NK-92 (cell line): ENCODE results near the gene RAB3GAP2.
"Not testable (repeated sequence)": the region's sequence is repeated elsewhere in the genome, so short reads cannot be mapped to it uniquely, and the experiment has no call there.

Source experiments
- DNase-seq: peaks from one replicate; lab custom pipeline; 2025; ENCODE audit not compliant: unreplicated experiment; lab: John Stamatoyannopoulos, UW

RAB3GAP2 gene

DNA sequence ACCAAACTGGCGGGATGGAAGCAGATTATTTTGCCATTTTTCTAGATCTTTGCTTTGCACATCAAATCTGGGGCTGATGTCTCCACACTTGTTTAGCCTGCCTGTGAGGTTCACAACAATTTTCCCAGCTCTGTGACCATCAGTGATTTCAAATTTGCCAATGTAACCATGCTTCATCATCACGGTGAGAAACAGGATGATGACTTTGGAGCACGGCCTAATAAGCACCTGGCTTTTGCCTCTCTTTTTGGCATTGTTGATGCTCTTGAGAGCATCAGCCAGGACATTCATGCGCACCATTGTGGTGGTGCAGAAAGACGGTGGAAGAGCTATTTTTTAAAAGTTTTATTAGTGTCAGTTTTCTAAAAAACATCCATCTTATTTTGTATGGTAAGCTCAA lies 128.2 kb downstream of the RAB3GAP2 start:
- DNase-seq, result no peak

DNA sequence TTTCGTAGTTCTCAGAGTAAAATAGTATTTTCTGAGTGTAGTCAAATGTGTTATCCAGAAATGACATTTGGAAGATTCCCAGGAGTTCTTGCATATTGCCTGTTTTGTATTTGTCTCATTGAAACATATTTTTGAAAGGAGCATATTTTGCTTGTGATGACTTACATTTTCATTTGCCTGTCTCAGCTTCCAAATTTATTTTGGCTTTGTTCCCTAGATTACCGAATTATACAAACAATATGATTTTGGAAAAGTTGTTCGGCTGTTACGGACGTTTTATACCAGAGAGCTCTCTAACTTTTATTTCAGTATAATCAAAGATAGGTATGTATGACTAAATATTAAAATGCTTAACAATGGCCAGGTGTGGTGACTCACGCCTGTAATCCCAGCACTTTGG lies 132.3 kb downstream of the RAB3GAP2 start:
- no peak for DNase-seq

DNA sequence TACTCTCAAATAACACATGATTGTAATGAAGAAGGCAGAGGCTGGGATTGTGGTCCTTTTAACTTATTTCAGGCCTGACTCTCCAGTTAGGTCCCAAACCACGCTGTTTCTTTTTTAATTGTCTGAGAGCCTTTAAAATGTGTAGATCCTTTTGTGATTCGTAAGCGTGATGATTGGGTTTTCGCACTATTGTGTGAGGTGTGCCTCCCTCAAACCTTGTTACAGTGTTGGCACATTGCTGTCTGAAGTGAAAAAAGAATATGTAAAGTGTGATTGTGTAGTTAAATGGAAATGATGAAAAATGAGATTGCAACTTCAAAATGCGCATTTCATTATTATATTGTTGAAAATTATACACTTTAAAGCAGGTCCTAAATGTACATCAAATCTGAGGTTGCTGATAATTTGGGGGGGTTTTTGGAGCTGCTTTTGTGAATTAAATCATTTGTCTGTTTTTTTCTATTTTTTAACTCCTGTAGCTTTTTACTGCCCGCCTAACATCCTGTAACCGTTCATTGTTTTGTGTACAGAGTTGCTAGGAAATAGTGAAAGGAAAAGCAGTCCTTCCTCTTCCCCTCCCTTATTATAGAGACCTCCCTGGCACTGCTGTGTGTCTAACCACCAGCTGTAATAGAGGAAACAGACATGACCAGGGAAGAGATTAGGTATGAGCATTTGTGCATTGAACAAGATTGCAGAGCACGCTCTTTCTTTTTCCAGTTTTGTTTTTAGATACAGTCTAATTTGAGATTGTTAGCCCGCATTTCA lies 135.1 kb downstream of the RAB3GAP2 start:
- no peak for DNase-seq

DNA sequence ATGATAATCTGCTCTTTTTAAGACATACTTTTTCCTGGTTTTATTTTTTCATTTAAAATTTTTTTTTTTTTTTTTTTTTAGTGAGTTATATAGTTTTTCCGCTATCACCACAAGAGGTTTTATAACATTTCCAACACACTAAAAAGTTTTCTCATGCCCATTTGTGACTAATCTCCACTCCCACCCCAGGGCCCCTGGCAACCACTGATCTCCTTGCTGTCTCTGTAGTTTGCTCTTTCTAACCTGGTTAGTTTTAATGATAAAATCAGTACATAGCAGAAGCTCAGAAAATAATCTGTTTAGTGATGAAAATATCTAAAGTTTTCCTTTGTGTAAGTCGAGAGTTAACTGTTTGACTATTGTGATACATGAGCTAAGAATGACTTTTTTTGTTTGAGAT lies 136.5 kb downstream of the RAB3GAP2 start:
- DNase-seq, result no peak

DNA sequence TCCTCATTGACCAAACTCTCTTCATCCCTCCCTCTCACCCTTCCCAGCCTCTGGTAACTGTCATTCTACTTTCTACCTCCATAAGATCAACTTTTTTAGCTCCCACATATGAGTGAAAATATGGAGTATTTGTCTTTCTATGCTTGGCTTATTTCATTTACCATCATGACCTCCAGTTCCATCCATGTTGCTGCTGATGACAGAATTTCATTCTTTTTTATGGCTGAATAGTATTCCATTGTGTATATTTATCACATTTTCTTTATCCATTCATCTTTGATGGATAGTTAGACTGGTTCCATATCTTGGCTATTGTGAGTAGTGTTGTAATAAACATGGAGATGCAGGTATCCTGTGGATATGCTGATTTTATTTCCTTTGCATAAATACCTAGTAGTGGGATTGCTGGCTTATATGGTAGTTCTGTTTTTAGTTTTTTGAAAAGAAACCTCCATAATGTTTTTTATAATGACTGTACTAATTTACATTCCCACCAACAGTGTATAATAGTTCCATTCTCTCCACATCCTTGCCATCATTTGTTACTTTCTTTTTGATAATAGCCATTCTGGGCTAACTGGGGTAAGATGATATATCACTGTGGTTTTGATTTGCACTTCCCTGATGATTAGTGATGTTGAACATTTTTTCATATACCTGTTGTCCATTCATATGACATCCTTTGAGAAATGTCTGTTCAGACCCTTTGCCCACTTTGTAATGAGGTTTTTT lies 142.6 kb downstream of the RAB3GAP2 start:
- no peak for DNase-seq

DNA sequence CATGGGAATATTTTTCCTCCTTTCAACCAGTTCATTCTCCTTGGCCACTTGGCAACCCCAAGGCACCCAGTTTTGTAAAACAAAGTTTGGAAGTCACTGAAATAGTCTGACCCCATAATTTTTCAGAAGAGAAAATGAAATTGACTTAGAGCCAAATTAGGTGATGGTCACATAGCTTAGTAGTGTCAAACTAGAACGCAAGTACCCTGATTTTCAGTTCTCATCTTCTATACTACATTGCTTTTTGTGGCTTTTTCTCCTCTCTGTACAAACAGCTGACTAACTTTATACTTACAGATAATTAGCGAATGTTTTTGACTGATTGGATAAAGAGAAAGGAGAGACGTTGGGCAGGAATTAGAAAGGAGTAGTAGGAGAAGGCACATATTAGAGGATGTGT lies 145.2 kb downstream of the RAB3GAP2 start:
- no peak for DNase-seq

DNA sequence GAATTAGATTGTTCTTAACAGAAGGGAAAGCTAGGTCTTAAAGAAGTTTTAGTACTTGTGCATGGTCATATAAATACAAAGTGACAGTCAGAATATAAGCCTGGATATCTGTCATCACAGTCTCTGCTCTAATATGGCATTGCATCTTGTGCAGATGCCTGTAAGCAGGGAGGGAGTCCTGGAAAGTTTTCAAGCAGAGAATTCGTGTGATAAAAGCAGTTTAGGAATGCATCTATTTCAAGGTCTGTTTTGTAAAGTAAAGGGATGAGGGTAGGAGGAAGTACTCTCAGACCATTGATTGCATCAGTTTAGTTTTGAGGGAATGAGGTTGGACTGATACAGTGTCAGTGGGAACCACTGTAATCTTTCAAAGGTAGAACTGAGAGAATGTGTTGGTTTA lies 147.7 kb downstream of the RAB3GAP2 start:
- DNase-seq, result no peak

DNA sequence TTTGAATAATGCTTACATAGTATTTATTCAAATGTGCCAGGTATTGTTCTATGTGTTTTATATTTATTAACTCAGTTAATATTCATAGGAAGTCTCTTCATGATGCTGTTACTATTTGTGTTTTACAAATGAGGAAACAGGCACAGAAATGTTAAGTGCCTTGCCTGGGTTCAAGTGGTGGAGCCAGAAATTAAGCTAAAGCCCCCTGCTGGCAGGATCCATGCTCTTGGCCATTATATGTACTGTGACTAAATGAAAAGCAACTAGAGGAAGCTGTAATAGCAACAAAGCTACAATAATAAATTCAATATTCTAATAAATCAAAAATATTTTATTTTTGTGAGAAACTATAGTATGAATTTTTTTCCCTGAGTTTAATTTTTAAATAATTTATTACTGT lies 148.4 kb downstream of the RAB3GAP2 start:
- no peak for DNase-seq

DNA sequence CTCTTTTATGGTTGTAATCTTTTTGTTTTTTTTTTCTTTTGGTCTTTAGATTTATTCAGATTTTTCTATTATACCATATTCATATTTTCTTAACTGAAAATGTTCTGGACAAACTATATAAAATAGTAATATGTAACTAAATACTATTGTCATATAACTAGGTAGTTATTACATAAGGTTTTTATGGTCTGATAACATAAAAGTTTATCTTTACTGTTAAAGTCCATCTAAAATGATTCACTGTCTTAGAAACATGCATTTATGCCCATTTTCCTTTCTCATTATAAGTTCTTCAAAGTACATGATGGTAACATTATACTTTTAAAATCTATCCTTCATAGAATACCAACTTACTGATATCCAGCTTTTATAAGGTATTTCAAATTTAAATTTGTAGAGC lies 149.2 kb downstream of the RAB3GAP2 start:
- DNase-seq, result no peak

DNA sequence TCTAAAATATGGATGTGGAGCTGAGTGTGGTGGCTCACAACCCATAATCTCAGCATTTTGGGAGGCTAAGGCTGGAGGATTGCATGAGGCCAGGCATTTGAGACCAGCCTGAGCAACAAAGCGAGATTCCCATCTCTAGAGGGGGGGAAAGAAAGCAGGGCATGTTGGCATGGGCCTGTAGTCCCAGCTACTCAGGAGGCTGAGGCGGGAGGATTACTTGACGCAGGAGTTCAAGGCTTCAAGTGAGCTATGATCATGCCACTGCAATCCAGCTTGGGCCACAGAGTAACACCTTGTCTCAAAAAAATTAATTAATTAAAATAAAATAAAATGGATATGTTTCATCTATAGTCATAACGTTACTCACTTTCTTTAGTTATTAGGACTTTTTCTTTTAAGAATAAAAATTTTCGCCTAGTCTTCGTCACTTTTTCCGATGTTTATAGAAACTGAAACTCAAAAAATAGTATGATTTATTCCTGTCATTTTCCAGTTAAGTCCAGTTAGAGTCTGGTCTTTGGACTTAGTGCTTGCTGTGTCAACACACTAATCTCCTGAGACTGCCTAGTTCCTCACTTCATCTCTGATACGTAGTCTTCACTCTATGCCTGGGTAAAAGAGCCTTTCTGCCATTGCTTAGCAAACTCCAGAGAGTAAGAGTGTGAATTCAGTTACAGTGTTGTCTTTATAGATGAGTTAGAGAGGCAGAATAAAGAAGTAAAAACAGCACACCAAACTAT lies 150.3 kb downstream of the RAB3GAP2 start:
- DNase-seq, result no peak

DNA sequence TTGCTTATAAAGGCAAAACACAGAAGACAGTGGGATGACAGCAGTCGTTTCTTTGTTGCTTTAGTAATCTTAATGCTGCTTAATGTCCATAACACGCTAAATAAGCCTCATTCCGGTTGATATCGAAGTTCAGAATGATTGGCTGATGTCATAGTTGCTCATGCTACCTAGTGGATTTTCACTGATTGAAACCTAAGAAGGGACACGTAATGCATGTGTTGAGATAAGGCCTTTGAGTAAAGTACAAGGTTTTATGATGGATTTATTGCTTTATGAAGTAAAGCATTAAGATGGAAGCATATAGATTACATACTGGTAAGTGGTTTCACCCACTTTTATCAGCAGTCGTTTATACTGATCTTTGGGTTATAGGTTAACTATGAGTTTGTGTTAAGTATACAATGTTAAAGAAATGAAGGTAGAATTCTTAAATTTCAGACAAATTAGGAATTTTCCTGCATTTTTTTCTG lies 153.2 kb downstream of the RAB3GAP2 start:
- DNase-seq, result no peak

DNA sequence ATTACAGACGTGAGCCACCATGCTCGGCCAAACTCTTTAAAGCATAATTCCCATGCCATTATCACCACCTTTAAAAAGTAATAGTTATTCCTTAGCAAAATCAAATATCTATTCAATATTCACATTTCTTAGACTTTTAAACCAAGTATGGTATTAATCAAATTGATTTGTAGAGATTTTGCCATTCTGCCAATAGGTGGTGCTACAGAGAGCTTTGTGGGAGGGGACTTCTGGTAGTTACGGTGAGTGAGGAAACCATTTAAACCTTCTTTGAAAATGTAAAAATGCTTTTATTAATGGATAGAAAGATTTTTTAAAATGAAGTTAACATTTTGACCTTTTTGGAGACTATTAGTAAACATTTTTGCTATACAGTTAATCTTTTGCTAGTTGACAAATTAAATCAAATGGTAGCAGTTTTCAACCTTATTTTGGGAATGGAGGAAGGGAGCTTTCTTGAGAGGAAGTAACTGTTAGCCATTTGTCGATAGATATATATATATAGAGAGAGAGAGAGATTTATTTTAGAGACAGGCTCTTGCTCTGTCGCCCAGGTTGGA lies 159.0 kb downstream of the RAB3GAP2 start:
- DNase-seq, result no peak

DNA sequence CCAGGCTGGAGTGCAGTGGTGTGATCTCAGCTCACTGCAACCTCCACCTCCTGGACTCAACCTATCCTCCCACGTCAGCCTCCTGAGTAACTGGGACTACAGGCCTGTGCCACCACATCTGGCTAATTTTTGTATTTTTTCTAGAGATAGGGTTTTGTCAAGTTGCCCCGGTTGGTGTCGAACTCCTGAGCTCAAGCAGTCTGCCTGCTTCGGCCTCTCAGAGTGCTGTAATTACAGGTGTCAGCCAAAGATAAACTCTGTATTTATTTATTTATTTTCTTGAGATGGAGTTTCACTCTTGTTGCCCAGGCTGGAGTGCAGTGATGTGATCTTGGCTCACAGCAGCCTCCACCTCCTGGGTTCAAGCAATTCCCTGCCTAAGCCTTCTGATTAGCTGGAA lies 159.7 kb downstream of the RAB3GAP2 start:
- DNase-seq, result not testable (repeated sequence)

DNA sequence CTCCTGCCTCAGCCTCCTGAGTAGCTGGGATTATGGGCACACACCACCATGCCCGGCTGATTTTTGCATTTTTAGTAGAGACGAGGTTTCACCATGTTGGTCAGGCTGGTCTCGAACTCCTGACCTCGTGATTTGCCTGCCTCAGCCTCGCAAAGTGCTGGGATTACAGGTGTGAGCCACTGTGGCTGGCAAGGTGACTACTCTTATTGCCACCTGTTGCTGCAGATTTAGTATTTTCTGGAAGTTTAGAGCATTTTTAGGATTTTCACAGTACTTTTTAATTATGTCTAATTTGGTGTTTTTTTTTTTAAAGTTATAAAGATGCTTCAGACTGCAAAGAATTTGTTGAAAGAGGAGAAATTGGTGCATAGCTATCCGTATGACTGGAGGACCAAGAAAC lies 161.8 kb downstream of the RAB3GAP2 start:
- not testable (repeated sequence) for DNase-seq

DNA sequence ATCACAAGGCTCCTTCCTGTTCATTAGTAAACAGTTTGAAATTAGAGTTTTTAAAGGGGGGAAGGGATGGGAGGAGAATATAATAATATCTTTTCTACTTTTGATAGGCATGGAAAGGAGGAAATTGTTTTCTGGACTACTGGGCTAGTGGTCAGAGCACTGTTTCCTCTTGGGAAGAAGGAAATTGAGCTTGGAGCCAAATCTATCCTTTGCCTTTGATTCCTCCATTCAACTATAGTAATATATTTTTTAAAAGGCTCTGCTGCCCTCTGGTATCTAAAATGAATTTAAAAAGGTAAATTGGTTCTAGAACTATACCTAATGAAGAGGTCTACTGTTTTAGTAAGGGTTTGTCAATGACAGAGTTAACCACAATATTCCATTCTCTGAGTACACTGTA lies 172.4 kb downstream of the RAB3GAP2 start:
- DNase-seq, result no peak
